ENCODE data around the gene MYH3.

MYH3 gene

GRCh38 chr17:10613775-10614513 is 43.2 kb downstream of the MYH3 start:
- DNase-seq (ENCODE audit: low read depth in 2 of 2): no peak

- no peak for DNase-seq (ENCODE audit: low read depth in 2 of 2)
These were observed 44.0 kb downstream of the MYH3 start for GRCh38 chr17:10612957-10613744.

- no peak for DNase-seq (ENCODE audit: low read depth in 2 of 2)
These were observed 46.2 kb downstream of the MYH3 start for GRCh38 chr17:10610884-10611283.

- no peak for DNase-seq (ENCODE audit: low read depth in 2 of 2)
These were observed 48.9 kb downstream of the MYH3 start for GRCh38 chr17:10608244-10608643.

- no peak for DNase-seq (ENCODE audit: low read depth in 2 of 2)
These were observed 51.0 kb downstream of the MYH3 start for GRCh38 chr17:10606110-10606509.

- DNase-seq (ENCODE audit: low read depth in 2 of 2): no peak
These were observed 51.8 kb downstream of the MYH3 start for GRCh38 chr17:10605221-10605783.

GRCh38 chr17:10604521-10604920 is 52.6 kb downstream of the MYH3 start:
- DNase-seq (ENCODE audit: low read depth in 2 of 2): no peak

GRCh38 chr17:10603931-10604330 is 53.2 kb downstream of the MYH3 start:
- no peak for DNase-seq (ENCODE audit: low read depth in 2 of 2)

GRCh38 chr17:10600571-10600970 is 56.5 kb downstream of the MYH3 start:
- no peak for DNase-seq (ENCODE audit: low read depth in 2 of 2)

GRCh38 chr17:10598621-10599020 is 58.5 kb downstream of the MYH3 start:
- DNase-seq (ENCODE audit: low read depth in 2 of 2): no peak

- no peak for DNase-seq (ENCODE audit: low read depth in 2 of 2)
These were observed 67.5 kb downstream of the MYH3 start for GRCh38 chr17:10589553-10590145.

- no peak for DNase-seq (ENCODE audit: low read depth in 2 of 2)
These were observed 71.6 kb downstream of the MYH3 start for GRCh38 chr17:10585529-10585928.

GRCh38 chr17:10583834-10584233 is 73.3 kb downstream of the MYH3 start:
- no peak for DNase-seq (ENCODE audit: low read depth in 2 of 2)

GRCh38 chr17:10579270-10579669 is 77.8 kb downstream of the MYH3 start:
- DNase-seq (ENCODE audit: low read depth in 2 of 2): no peak
